ENCODE measurements around the gene DAAM1.

DNA sequence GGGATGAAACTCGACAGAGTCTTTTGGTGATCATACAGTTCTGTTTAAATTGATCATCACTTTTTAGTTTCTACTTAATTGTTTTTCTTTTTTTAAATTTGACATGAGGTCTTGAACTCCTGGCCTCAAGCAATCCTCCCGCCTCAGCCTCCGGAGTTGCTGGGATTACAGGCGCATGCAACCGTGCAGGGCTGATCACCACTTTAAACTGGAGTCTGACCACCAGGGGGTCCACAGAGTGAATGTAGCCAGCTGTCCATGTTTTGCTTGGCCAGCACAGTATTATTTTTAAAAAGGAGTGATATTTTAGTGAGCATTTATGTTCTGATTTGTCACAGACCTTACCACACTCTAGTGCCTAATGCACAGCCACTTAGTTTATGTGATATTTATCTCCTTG, 10.7 kb downstream of the DAAM1 start:
- TF ChIP-seq NR1H2 (CRISPR knock-in tag; IDR thresholded peaks at IDR 0.05) = no peak
- TF ChIP-seq, protein P1, sequence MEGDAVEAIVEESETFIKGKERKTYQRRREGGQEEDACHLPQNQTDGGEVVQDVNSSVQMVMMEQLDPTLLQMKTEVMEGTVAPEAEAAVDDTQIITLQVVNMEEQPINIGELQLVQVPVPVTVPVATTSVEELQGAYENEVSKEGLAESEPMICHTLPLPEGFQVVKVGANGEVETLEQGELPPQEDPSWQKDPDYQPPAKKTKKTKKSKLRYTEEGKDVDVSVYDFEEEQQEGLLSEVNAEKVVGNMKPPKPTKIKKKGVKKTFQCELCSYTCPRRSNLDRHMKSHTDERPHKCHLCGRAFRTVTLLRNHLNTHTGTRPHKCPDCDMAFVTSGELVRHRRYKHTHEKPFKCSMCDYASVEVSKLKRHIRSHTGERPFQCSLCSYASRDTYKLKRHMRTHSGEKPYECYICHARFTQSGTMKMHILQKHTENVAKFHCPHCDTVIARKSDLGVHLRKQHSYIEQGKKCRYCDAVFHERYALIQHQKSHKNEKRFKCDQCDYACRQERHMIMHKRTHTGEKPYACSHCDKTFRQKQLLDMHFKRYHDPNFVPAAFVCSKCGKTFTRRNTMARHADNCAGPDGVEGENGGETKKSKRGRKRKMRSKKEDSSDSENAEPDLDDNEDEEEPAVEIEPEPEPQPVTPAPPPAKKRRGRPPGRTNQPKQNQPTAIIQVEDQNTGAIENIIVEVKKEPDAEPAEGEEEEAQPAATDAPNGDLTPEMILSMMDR (IDR thresholded peaks at IDR 0.05) = no peak
- no peak for TF ChIP-seq NR3C1 (CRISPR knock-in tag; conservative IDR thresholded peaks at IDR 0.05; ENCODE audit: low read depth)
- TF ChIP-seq, protein P2, sequence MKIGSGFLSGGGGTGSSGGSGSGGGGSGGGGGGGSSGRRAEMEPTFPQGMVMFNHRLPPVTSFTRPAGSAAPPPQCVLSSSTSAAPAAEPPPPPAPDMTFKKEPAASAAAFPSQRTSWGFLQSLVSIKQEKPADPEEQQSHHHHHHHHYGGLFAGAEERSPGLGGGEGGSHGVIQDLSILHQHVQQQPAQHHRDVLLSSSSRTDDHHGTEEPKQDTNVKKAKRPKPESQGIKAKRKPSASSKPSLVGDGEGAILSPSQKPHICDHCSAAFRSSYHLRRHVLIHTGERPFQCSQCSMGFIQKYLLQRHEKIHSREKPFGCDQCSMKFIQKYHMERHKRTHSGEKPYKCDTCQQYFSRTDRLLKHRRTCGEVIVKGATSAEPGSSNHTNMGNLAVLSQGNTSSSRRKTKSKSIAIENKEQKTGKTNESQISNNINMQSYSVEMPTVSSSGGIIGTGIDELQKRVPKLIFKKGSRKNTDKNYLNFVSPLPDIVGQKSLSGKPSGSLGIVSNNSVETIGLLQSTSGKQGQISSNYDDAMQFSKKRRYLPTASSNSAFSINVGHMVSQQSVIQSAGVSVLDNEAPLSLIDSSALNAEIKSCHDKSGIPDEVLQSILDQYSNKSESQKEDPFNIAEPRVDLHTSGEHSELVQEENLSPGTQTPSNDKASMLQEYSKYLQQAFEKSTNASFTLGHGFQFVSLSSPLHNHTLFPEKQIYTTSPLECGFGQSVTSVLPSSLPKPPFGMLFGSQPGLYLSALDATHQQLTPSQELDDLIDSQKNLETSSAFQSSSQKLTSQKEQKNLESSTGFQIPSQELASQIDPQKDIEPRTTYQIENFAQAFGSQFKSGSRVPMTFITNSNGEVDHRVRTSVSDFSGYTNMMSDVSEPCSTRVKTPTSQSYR (CRISPR knock-in tag; IDR thresholded peaks at IDR 0.05) = no peak
- TF ChIP-seq JAZF1 (CRISPR knock-in tag; IDR thresholded peaks at IDR 0.05) = no peak
- TF ChIP-seq ELF4 (CRISPR knock-in tag; IDR thresholded peaks at IDR 0.05; ENCODE audit: low read depth) = no peak
- TF ChIP-seq, protein P3, sequence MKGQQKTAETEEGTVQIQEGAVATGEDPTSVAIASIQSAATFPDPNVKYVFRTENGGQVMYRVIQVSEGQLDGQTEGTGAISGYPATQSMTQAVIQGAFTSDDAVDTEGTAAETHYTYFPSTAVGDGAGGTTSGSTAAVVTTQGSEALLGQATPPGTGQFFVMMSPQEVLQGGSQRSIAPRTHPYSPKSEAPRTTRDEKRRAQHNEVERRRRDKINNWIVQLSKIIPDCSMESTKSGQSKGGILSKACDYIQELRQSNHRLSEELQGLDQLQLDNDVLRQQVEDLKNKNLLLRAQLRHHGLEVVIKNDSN (CRISPR knock-in tag; IDR thresholded peaks at IDR 0.05) = no peak
- TF ChIP-seq, protein P4, sequence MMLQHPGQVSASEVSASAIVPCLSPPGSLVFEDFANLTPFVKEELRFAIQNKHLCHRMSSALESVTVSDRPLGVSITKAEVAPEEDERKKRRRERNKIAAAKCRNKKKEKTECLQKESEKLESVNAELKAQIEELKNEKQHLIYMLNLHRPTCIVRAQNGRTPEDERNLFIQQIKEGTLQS (CRISPR knock-in tag; conservative IDR thresholded peaks at IDR 0.05) = no peak
